GM19239 (cell line): Measurements from ENCODE around the gene BPIFB6.

ENCODE experiments used
- DNase-seq: peaks from one replicate; pipeline ENCODE4 v3.0.0; 2011; ENCODE audit warnings: low spot score; ENCODE audit not compliant: insufficient read length
- FAIRE-seq: peaks from 2 replicates; lab custom pipeline; 2011; peaks lifted over from hg19 to GRCh38; lab: Jason Lieb, UNC

Gene BPIFB6

GRCh38 chr20:33015114-33015484 lies 16.3 kb upstream of the BPIFB6 start:
- DNase-seq (no peak), FAIRE-seq (no peak)

GRCh38 chr20:33015700-33016580 lies 15.5 kb upstream of the BPIFB6 start:
- no peak for DNase-seq
- FAIRE-seq: no peak

- no peak for FAIRE-seq
These were observed 14.8 kb upstream of the BPIFB6 start for GRCh38 chr20:33016581-33017109.

GRCh38 chr20:33017542-33017941 lies 13.9 kb upstream of the BPIFB6 start:
- no peak for FAIRE-seq
- DNase-seq: no peak

More at GRCh38 chr20:33016581-33017109, 14.8 kb upstream of the BPIFB6 start:
- DNase-seq: no peak

- DNase-seq: no peak
- no peak for FAIRE-seq
These were observed 13.1 kb upstream of the BPIFB6 start for GRCh38 chr20:33018169-33018931.

- no peak for FAIRE-seq
- DNase-seq: no peak
These were observed 11.8 kb upstream of the BPIFB6 start for GRCh38 chr20:33019465-33020277.

- FAIRE-seq: no peak
These were observed 10.9 kb upstream of the BPIFB6 start for GRCh38 chr20:33020278-33021161.

GRCh38 chr20:33021879-33022278 lies 9.6 kb upstream of the BPIFB6 start:
- FAIRE-seq (no peak), DNase-seq (no peak)

More at GRCh38 chr20:33020278-33021161, 10.9 kb upstream of the BPIFB6 start:
- no peak for DNase-seq

- no peak for FAIRE-seq
- DNase-seq: no peak
These were observed 9.2 kb upstream of the BPIFB6 start for GRCh38 chr20:33022289-33022688.

- DNase-seq (no peak), FAIRE-seq (no peak)
These were observed 8.6 kb upstream of the BPIFB6 start for GRCh38 chr20:33022694-33023438.

- FAIRE-seq (no peak), DNase-seq (no peak)
These were observed 7.8 kb upstream of the BPIFB6 start for GRCh38 chr20:33023439-33024242.

- FAIRE-seq (no peak), DNase-seq (no peak)
These were observed 7.2 kb upstream of the BPIFB6 start for GRCh38 chr20:33024243-33024560.

GRCh38 chr20:33024609-33025317 lies 6.7 kb upstream of the BPIFB6 start:
- no peak for FAIRE-seq
- DNase-seq: no peak

- DNase-seq: no peak
- FAIRE-seq: no peak
These were observed 6.1 kb upstream of the BPIFB6 start for GRCh38 chr20:33025318-33025876.

GRCh38 chr20:33026072-33026778 lies 5.2 kb upstream of the BPIFB6 start:
- no peak for DNase-seq
- no peak for FAIRE-seq
